ENCODE results near the gene PAOX. TPM values are rescaled to one million over a fixed set of nuclear protein-coding genes. Genes with fewer than 3 reads are reported as not detected.

Gene PAOX
- total RNA-seq, 1 donor from 2014 or later, result 6.3 TPM

DNA sequence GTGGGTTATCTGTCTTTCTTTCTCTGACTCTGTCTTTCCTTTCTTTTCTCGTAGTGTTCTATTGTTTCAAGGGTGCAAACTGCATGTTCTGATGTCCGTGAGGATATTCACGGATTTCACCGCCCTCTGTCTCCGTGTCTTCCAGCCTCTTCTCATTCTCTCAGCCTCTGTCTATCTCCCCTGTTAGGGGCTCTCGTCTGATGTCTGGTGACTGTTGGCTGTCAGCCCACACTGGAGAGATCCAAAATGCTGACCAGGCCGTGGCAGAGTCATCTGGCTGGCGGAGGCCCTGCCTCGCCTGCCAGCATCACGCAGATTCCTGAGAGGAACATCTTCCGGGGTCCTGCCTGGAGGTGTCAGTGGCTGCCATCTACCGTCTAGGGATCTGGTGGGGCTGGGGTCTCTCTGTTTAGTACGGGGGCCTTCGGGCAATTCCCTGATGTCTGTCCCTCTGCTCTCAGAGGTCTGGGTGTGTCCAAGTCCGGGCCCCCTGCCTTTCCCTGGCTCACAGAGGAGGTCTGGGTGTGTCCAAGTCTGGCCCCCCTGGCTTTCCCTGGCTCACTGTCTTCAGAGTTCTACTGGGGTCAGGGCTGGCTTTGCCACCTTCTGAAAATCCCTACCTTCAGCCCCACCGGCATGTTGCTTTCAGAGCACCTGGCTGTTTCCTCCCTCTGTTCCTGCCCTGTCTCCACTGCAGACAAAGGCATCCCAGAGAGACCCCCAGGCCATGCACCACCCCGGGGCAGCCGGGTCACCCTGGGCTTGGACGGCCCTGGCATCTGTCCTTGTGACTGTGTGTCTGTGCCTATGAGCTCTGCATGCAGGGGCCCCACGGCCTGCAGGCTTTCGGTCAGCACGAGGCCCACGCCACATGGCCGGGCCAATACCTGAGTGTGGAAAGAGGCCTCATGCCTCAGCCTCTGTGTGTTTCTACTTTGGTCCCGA is 60.7 kb downstream of the PAOX start:
- H3K27ac Mint-ChIP-seq (ENCODE audit: unreplicated experiment), result no peak overlapping the region

GRCh38 chr10:133440633-133441285 is 61.7 kb downstream of the PAOX start:
- H3K27ac Mint-ChIP-seq (ENCODE audit: unreplicated experiment), result no peak overlapping the region
- H3K4me1 Mint-ChIP-seq (ENCODE audit: low read depth), result no peaks in the 10 kb centered on the region
- no peak overlapping the region for H3K4me3 Mint-ChIP-seq (ENCODE audit: unreplicated experiment)
- no peak for DNase-seq (ENCODE audit: low spot score)
- peaks cover 4% of the 10 kb centered on the region for H3K9me3 Mint-ChIP-seq (ENCODE audit: low read depth)
- TF ChIP-seq, protein P1, sequence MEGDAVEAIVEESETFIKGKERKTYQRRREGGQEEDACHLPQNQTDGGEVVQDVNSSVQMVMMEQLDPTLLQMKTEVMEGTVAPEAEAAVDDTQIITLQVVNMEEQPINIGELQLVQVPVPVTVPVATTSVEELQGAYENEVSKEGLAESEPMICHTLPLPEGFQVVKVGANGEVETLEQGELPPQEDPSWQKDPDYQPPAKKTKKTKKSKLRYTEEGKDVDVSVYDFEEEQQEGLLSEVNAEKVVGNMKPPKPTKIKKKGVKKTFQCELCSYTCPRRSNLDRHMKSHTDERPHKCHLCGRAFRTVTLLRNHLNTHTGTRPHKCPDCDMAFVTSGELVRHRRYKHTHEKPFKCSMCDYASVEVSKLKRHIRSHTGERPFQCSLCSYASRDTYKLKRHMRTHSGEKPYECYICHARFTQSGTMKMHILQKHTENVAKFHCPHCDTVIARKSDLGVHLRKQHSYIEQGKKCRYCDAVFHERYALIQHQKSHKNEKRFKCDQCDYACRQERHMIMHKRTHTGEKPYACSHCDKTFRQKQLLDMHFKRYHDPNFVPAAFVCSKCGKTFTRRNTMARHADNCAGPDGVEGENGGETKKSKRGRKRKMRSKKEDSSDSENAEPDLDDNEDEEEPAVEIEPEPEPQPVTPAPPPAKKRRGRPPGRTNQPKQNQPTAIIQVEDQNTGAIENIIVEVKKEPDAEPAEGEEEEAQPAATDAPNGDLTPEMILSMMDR (IDR thresholded peaks at IDR 0.05), result no peak
- H3K27me3 Mint-ChIP-seq (ENCODE audit: low read depth), result no peaks in the 10 kb centered on the region
- peaks cover 14% of the 10 kb centered on the region for H3K36me3 Mint-ChIP-seq (ENCODE audit: low read depth)

More for the DNA sequence above, 60.7 kb downstream of the PAOX start:
- no peaks in the 10 kb centered on the region for H3K4me1 Mint-ChIP-seq (ENCODE audit: low read depth)
- no peak for DNase-seq (ENCODE audit: low spot score)
- no peak overlapping the region for H3K4me3 Mint-ChIP-seq (ENCODE audit: unreplicated experiment)
- H3K27me3 Mint-ChIP-seq (ENCODE audit: low read depth), result no peaks in the 10 kb centered on the region
- TF ChIP-seq, protein P1 (IDR thresholded peaks at IDR 0.05), result no peak
- H3K36me3 Mint-ChIP-seq (ENCODE audit: low read depth), result peaks cover 7% of the 10 kb centered on the region
- peaks cover 3% of the 10 kb centered on the region for H3K9me3 Mint-ChIP-seq (ENCODE audit: low read depth)

Small RNAs within 50 kb of the gene (microRNA-seq; reads per million reads assigned to microRNA genes)
- gene MIR3944 (ENCODE audit: borderline number of aligned reads), result 5.5 reads per million, percentile 4 among the genes with 10 or more reads in this experiment

Other genes starting within 250 kb of the PAOX start
- 0.24 to 0.72 TPM (median 0.55 TPM) in 3 replicates for gene KNDC1, start 219.0 kb upstream of the PAOX start, total RNA-seq
- gene UTF1, start 149.0 kb upstream of the PAOX start, total RNA-seq, result not detected in 3 replicates
- gene VENTX, start 141.4 kb upstream of the PAOX start, total RNA-seq, result not detected in 3 replicates
- 1.3 to 3.2 TPM (median 2.3 TPM) in 3 replicates for gene ADAM8, start 102.4 kb upstream of the PAOX start, total RNA-seq
- 53.2 to 56.2 TPM (median 54.9 TPM) in 3 replicates for gene TUBGCP2, start 70.4 kb upstream of the PAOX start, total RNA-seq
- 25.6 to 33.0 TPM (median 32.7 TPM) in 3 replicates for gene ZNF511, start 70.3 kb upstream of the PAOX start, total RNA-seq
- gene CALY, start 42.4 kb upstream of the PAOX start, total RNA-seq, result 7.3 to 13.5 TPM (median 8.9 TPM) in 3 replicates
- gene PRAP1, start 31.9 kb upstream of the PAOX start, total RNA-seq, result not detected in 3 replicates
- gene FUOM, start 21.2 kb upstream of the PAOX start, total RNA-seq, result 29.9 to 34.4 TPM (median 32.2 TPM) in 3 replicates
- gene ECHS1, start 5.9 kb upstream of the PAOX start, total RNA-seq, result 57.6 to 67.8 TPM (median 58.9 TPM) in 3 replicates
- 33.2 to 53.0 TPM (median 36.7 TPM) in 3 replicates for gene MTG1, start 14.9 kb downstream of the PAOX start, total RNA-seq
- 2.4 to 7.3 TPM (median 6.5 TPM) in 3 replicates for gene SPRN, start 45.4 kb downstream of the PAOX start, total RNA-seq
- 2.2 to 6.6 TPM (median 2.4 TPM) in 3 replicates for gene SCART1, start 74.7 kb downstream of the PAOX start, total RNA-seq
- 2.7 to 6.3 TPM (median 2.7 TPM) in 3 replicates for gene CYP2E1, start 148.1 kb downstream of the PAOX start, total RNA-seq
- 0.27 TPM in 1 of 3 replicates, not detected in the others for gene SYCE1, start 186.3 kb downstream of the PAOX start, total RNA-seq
- gene FRG2B, start 247.5 kb downstream of the PAOX start, total RNA-seq, result not detected in 3 replicates

All from chondrocyte (in vitro differentiated cells).